ENCODE measurements around the gene VIPR2.
"Not testable (repeated sequence)": the region's sequence is repeated elsewhere in the genome, so short reads cannot be mapped to it uniquely, and the experiment has no call there.

DNA sequence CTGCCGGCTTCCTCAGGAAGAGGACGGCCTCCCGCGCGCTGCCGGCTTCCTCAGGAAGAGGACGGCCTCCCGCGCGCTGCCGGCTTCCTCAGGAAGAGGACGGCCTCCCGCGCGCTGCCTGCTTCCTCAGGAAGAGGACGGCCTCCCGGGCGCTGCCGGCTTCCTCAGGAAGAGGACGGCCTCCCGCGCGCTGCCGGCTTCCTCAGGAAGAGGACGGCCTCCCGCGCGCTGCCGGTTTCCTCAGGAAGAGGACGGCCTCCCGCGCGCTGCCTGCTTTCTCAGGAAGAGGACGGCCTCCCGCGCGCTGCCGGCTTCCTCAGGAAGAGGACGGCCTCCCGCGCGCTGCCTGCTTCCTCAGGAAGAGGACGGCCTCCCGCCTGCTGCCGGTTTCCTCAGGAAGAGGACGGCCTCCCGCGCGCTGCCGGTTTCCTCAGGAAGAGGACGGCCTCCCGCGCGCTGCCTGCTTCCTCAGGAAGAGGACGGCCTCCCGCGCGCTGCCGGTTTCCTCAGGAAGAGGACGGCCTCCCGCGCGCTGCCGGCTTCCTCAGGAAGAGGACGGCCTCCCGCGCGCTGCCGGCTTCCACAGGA, 138.6 kb downstream of the VIPR2 start:
- not testable (repeated sequence) for TF ChIP-seq EZH2 (IDR thresholded peaks at IDR 0.05; ENCODE audit: low read depth, unreplicated experiment); ZNF114 (CRISPR knock-in tag; IDR thresholded peaks at IDR 0.05); POLR2AphosphoS5 (IDR thresholded peaks at IDR 0.05; ENCODE audit: low read depth); JUNB (IDR thresholded peaks at IDR 0.05; ENCODE audit: unreplicated experiment); EZH2phosphoT487 (IDR thresholded peaks at IDR 0.05; ENCODE audit: unreplicated experiment); CREB1 (CRISPR knock-in tag; IDR thresholded peaks at IDR 0.05; ENCODE audit: low read depth)
- TF ChIP-seq, protein P1, sequence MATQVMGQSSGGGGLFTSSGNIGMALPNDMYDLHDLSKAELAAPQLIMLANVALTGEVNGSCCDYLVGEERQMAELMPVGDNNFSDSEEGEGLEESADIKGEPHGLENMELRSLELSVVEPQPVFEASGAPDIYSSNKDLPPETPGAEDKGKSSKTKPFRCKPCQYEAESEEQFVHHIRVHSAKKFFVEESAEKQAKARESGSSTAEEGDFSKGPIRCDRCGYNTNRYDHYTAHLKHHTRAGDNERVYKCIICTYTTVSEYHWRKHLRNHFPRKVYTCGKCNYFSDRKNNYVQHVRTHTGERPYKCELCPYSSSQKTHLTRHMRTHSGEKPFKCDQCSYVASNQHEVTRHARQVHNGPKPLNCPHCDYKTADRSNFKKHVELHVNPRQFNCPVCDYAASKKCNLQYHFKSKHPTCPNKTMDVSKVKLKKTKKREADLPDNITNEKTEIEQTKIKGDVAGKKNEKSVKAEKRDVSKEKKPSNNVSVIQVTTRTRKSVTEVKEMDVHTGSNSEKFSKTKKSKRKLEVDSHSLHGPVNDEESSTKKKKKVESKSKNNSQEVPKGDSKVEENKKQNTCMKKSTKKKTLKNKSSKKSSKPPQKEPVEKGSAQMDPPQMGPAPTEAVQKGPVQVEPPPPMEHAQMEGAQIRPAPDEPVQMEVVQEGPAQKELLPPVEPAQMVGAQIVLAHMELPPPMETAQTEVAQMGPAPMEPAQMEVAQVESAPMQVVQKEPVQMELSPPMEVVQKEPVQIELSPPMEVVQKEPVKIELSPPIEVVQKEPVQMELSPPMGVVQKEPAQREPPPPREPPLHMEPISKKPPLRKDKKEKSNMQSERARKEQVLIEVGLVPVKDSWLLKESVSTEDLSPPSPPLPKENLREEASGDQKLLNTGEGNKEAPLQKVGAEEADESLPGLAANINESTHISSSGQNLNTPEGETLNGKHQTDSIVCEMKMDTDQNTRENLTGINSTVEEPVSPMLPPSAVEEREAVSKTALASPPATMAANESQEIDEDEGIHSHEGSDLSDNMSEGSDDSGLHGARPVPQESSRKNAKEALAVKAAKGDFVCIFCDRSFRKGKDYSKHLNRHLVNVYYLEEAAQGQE (IDR thresholded peaks at IDR 0.05; ENCODE audit: unreplicated experiment) = not testable (repeated sequence)
- TF ChIP-seq, protein P2, sequence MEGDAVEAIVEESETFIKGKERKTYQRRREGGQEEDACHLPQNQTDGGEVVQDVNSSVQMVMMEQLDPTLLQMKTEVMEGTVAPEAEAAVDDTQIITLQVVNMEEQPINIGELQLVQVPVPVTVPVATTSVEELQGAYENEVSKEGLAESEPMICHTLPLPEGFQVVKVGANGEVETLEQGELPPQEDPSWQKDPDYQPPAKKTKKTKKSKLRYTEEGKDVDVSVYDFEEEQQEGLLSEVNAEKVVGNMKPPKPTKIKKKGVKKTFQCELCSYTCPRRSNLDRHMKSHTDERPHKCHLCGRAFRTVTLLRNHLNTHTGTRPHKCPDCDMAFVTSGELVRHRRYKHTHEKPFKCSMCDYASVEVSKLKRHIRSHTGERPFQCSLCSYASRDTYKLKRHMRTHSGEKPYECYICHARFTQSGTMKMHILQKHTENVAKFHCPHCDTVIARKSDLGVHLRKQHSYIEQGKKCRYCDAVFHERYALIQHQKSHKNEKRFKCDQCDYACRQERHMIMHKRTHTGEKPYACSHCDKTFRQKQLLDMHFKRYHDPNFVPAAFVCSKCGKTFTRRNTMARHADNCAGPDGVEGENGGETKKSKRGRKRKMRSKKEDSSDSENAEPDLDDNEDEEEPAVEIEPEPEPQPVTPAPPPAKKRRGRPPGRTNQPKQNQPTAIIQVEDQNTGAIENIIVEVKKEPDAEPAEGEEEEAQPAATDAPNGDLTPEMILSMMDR (conservative IDR thresholded peaks at IDR 0.05; ENCODE audit: low read depth in 2 of 2) = not testable (repeated sequence)

Data from GM23338 (cell line).